GM13977 (cell line): Measurements from ENCODE around the gene UGDH.

ENCODE experiments used
- DNase-seq: peaks from one replicate; pipeline ENCODE4 v3.0.0; 2012; ENCODE audit warnings: low spot score
- in situ Hi-C: fragments of 300-500 bp; cut with MboI; formaldehyde crosslinking; loops from one replicate; pipeline ENCODE4 v1.12.0; 2022; ENCODE audit warnings: low sequenced_read_pairs, low pct_unique_long_range_greater_than_20kb, mixed read lengths, inconsistent platforms; ENCODE audit not compliant: unreplicated experiment
- TF ChIP-seq, protein P1 (sequence below): IDR thresholded peaks from 2 replicates; pipeline ENCODE4 v1.5.1; 2012; ENCODE audit warnings: mild to moderate bottlenecking, control low read depth; ENCODE audit not compliant: insufficient read depth; ENCODE audit errors: extremely low read depth, missing control alignments

Gene UGDH

DNA sequence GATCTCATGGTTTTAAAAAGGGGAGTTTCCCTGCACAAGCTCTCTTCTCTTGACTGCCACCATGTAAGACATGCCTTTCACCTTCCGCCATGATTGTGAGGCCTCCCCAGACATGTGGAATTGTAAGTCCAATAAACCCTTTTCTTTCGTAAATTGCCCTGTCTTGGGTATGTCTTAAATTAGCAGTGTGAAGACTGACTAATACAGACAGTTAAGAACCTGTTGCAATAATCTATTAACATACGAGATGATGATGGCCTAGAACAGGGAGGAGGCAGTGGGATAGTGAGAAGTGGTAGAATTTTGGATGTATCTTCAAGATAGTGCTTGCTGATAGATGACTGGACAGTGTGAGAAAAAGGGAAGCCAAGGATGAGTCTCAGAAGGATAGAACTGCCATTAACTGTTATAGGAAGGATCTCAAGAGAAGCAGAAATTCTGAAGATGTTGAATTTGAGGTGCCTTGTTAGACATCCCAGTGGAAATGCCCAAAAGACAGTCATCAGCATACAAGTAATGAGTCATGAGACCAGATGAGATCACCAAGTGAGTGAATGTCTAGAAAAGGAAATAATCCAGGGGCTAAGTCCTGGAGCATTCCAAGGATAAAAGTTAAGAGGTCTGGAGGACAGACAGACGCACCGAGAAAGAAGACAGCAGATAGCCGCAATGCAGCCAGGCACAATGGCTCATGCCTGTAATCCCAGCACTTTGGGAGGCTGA, 38.8 kb upstream of the UGDH start:
- no peak for DNase-seq
- in situ Hi-C loops = no loop called here
- TF ChIP-seq, protein P1, sequence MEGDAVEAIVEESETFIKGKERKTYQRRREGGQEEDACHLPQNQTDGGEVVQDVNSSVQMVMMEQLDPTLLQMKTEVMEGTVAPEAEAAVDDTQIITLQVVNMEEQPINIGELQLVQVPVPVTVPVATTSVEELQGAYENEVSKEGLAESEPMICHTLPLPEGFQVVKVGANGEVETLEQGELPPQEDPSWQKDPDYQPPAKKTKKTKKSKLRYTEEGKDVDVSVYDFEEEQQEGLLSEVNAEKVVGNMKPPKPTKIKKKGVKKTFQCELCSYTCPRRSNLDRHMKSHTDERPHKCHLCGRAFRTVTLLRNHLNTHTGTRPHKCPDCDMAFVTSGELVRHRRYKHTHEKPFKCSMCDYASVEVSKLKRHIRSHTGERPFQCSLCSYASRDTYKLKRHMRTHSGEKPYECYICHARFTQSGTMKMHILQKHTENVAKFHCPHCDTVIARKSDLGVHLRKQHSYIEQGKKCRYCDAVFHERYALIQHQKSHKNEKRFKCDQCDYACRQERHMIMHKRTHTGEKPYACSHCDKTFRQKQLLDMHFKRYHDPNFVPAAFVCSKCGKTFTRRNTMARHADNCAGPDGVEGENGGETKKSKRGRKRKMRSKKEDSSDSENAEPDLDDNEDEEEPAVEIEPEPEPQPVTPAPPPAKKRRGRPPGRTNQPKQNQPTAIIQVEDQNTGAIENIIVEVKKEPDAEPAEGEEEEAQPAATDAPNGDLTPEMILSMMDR = no peak

DNA sequence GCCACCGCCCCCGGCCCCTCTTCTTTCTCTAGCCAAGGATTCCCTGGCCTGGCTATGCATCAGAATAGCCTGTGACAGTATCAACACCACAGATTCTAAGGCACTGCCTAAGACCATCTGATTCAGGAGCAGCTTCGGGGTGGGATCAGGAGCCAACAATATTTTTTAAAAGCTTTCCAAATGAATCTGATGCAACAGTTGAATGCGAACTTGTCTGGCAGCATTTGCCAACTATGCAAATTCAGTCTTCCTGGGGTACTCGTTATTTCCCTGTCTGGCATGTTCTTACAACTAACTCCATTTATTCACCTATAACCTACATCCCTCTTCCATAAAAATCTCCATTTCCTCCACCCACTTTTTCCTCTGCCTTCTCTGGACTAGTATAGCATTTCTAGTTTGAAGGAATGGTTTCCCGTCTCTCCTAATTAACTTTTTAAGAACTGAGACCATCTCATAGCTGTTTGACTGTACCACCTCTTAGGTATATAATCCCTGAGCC, 36.2 kb upstream of the UGDH start:
- DNase-seq = no peak
- TF ChIP-seq, protein P1 = no peak
- in situ Hi-C loops = no loop called here

DNA sequence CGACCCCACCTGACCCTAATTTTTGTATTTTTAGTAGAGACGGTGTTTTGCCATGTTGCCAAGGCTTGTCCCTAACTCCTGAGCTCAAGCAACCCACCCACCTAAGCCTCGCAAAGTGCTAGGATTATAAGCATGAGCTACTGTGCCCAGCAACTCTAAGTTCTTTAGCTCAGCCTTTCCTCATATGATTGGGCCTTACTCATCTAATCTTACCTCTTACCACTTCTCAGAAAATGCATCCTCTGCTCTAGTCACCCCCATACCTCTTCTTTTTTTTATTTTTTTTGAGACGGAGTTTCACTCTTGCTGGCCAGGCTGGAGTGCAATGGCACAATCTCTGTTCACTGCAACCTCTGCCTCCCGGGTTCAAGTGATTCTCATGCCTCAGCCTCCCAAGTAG, 35.6 kb upstream of the UGDH start:
- TF ChIP-seq, protein P1 = no peak
- in situ Hi-C loops = no loop called here
- DNase-seq = no peak

DNA sequence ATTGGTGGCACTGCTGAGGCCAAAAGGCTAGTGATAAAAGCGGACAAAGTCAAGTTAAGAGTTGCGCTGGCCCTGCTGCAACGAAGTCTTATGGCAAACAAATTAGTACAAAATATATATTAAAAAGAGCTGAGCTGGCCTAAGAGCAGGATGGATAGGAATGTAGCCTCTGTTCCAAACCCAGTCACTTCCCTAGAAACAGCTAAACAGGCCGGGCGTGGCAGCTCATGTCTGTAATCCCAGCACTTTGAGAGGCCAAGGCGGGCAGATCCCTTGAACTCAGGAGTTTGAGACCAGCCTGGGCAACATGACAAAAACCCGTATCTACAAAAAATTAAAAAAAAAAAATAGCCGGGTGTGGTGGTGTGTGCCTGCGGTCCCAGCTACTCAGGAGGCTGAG, 32.4 kb upstream of the UGDH start:
- in situ Hi-C loops = no loop called here
- no peak for DNase-seq

DNA sequence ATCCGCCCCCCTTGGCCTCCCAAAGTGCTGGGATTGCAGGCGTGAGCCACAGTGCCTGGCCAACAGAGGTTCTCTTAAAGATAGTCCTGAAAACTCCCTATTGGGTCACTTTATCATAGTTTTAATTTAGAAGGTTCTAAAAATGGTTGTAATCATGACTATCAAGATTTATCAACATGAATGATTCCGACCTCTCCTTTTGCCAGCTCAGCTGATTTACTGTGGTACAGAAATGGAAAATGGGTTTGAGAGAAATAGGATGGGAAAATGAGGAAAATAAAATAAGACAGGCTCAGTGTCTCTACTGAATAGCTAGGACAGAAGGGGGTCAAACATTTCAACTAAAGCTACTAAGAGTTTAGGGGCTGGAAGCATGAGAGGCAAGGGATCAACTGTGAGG, 28.2 kb upstream of the UGDH start:
- no peak for DNase-seq
- in situ Hi-C loops = no loop called here
- TF ChIP-seq, protein P1 = no peak

More for the DNA sequence above, 32.4 kb upstream of the UGDH start:
- TF ChIP-seq, protein P1 = no peak

DNA sequence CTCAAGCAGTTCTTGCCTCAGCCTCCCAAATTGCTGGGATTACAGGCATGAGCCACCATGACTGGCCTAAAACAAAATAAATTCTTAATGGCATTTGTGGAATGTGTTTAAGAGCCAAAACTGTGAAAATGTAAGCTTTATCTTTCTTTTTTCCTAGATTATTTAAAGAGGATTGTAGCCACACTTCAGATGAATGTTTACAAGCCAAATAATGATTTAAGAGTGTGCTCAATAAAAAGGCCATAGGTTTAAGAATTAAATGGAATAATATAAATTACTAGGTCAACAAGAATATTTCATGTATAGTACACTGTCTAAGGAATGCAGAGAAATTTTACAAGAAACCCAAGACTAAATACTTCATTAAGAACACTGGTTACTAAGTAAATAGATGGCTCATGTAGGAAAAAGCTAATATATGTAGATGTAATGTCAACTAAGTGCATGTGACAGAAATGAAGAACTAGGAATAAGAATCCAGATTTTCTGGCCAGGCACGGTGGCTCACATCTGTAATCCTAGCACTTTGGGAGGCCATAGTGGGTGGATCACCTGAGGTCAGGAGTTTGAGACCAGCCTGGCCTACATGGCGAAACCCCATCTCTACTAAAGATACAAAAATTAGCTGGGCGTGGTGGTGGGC, 21.3 kb upstream of the UGDH start:
- in situ Hi-C loops = no loop called here
- TF ChIP-seq, protein P1 = no peak
- DNase-seq = no peak
